SU-DHL-6 (cell line): ENCODE data around the gene STK32C.

Source experiments
- EZH2phosphoT487 ChIP-seq: fragments of 200-600 bp; sonication (generic), shearing (Covaris generic); conservative IDR thresholded peaks from 2 replicates; pipeline ENCODE4 v1.6.1; 2018; ENCODE audit warnings: mild to moderate bottlenecking, antibody characterized with exemption, low read length, moderate library complexity, mixed read lengths
- TF ChIP-seq, protein P1 (sequence below): fragments of 200-600 bp; sonication (generic); IDR thresholded peaks from one replicate; pipeline ENCODE4 v1.5.1; 2017; ENCODE audit warnings: antibody characterized with exemption, mild to moderate bottlenecking, low read length, moderate library complexity; ENCODE audit not compliant: insufficient read depth, poor library complexity, severe bottlenecking

DNA sequence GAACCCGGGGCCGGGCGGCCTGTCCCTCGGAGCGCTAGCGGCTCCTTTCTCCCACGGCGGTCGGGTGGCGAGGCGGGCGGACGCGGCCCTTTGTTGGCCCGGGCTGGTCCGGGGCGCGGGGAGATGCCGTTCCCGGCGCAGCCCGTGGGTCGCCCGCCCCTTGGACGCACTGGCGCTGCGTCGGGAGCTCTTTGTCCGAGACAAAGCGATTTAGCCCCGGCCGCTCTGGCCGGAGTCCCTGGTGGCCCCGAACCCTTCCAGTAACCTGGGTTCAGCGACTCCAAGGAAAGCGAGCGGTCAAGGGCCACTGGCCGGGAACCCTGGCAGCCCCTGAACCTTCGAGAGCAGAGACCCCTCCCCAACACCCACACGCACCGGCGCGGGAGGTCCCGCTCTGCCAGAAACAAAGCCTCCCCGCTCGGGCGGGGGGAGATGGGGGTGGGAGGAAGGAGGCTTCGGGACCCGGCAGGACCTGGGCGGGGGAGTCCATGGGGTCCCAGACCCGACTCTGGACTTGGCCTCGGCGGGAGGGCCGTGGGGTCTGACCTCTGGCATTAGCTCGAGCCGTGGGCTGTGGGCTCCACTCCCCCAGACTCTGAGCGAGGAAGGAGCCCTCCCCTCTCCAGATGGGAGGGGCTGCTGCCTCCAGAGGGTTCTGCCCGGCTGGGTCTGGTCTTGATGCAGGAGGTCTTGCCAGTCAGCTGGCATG lies 120.2 kb downstream of the STK32C start:
- TF ChIP-seq, protein P1, sequence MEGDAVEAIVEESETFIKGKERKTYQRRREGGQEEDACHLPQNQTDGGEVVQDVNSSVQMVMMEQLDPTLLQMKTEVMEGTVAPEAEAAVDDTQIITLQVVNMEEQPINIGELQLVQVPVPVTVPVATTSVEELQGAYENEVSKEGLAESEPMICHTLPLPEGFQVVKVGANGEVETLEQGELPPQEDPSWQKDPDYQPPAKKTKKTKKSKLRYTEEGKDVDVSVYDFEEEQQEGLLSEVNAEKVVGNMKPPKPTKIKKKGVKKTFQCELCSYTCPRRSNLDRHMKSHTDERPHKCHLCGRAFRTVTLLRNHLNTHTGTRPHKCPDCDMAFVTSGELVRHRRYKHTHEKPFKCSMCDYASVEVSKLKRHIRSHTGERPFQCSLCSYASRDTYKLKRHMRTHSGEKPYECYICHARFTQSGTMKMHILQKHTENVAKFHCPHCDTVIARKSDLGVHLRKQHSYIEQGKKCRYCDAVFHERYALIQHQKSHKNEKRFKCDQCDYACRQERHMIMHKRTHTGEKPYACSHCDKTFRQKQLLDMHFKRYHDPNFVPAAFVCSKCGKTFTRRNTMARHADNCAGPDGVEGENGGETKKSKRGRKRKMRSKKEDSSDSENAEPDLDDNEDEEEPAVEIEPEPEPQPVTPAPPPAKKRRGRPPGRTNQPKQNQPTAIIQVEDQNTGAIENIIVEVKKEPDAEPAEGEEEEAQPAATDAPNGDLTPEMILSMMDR, result no peak
- TF ChIP-seq EZH2phosphoT487, result no peak
